Measurements from ENCODE around the gene ATP8A1. TPM values are rescaled to one million over a fixed set of nuclear protein-coding genes. Genes with fewer than 3 reads are reported as not detected.
"Not testable (repeated sequence)": the region's sequence is repeated elsewhere in the genome, so short reads cannot be mapped to it uniquely, and the experiment has no call there.

The ATP8A1 gene
- total RNA-seq, 4 donors from 2014 or later = 10.5 to 37.0 (median 16.4) TPM

DNA sequence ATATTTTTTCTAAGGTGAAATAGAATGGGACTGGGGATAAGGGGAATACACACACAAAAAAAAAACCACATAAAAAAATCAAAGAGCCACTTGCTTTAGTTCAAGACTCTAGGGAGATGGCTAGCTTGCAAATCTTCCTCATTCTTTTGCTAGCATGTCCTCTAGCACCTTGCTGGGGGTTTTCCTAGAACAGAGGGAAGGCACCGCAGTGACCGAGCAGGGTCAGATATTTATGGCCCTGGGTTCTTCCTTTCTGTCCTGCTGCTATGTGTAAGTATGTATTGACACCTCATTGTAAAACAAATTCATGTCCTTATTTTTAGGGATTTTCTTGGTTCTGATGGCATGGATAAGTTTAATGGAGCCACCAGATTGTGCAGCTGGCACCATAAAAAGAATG is 178.4 kb downstream of the ATP8A1 start:
- DNase-seq (ENCODE audit: low spot score) = no peak
- TF ChIP-seq CTCF (IDR thresholded peaks at IDR 0.05) = no peak
- no peak for ATAC-seq (ENCODE audit: low FRiP score)

DNA sequence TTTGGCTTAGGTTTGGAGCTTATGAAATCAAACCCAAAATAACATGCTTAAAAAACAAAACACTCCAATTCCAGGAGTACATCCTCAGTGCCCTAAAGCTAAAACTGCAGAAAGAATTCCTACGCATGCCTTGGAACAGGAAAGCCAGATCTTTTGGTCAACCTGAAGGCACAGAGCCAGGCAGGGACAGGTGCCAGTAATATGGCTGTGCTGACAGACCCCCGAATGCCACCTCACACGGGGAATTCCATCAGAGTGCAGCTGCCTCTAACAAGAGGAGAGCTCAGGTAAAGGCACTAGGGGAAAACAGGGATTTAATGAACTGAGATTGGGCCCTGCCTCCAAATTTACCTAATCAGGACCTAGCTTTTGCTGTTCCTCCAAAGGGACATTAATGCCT is 182.5 kb downstream of the ATP8A1 start:
- no peak for ATAC-seq (ENCODE audit: low FRiP score)

GRCh38 chr4:42473071-42473684 is 183.7 kb downstream of the ATP8A1 start:
- no peak for TF ChIP-seq CTCF (IDR thresholded peaks at IDR 0.05)
- no peak for DNase-seq (ENCODE audit: low spot score)
- no peak for ATAC-seq (ENCODE audit: low FRiP score)

More for the DNA sequence above, 182.5 kb downstream of the ATP8A1 start:
- TF ChIP-seq CTCF (IDR thresholded peaks at IDR 0.05) = no peak
- DNase-seq (ENCODE audit: low spot score) = no peak

DNA sequence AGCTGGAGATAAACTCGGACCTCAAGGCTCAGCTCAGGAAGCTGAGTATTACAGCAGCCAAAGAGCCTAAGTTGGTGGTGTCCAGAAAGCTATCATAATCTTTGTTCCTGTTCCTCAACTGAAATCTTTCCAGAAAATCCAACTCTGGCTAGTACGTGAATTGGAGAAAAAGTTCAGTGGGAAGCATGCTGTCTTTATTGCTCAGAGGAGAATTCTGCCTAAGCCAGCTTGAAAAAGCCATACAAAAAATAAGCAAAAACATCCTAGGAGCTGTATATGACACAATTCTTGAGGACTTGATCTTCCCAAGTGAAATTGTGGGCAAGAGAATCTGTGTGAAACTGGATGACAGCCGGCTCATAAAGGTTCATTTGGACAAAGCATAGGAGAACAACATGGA is 185.0 kb downstream of the ATP8A1 start:
- no peak for TF ChIP-seq CTCF (IDR thresholded peaks at IDR 0.05)
- DNase-seq (ENCODE audit: low spot score) = no peak
- ATAC-seq (ENCODE audit: low FRiP score) = no peak

DNA sequence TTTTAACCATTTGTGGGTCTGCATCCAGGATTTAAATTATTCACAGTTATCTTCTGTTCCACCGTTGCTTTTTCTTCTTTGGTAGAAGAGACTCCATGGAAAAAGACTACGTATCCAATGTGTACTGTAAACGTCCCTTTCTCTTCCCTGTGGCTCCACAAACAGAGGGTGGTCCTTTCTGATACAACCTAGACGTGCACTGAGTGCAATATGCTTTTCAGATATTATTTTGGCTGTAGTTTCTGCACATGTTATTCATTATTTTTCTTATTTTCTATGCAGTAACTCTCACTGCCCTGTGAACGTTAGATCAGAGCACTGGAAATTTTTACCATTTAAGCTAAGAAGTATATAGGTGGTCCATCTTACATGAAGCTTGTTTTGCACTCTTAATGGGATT is 186.9 kb downstream of the ATP8A1 start:
- DNase-seq (ENCODE audit: low spot score) = no peak
- no peak for ATAC-seq (ENCODE audit: low FRiP score)
- TF ChIP-seq CTCF (IDR thresholded peaks at IDR 0.05) = no peak

GRCh38 chr4:42467777-42468176 is 189.1 kb downstream of the ATP8A1 start:
- not testable (repeated sequence) for DNase-seq (ENCODE audit: low spot score); ATAC-seq (ENCODE audit: low FRiP score)

DNA sequence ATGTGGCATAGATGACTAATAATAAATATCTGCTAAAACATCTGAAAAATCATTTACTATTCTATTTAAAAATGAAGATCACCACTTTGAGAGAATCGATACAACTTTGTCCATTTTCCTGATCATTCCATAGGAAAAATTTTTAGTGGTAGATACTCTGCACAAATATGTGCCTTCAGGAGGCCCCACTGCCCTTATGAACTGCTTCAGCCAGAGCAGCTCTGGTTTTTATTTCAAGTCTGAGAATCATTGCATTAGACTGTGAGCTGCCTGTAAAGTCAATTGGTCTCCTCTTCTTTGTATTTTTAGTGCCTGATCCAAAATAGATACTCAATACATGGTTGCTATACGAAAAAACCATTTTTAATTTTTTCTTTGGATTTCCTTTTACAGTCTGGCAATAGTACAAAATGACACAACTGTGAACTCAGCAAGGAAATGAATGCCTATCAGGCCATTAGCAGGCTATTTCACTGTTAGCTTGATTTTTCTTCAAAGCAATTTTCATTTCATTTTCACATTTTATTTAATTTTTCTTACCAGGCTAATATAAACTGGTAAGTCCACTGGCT is 190.5 kb downstream of the ATP8A1 start:
- TF ChIP-seq CTCF (IDR thresholded peaks at IDR 0.05) = no peak
- DNase-seq (ENCODE audit: low spot score) (no peak), ATAC-seq (ENCODE audit: low FRiP score) (no peak)
